ENCODE results near the gene RIN3.

- no peak for TF ChIP-seq CTCF (conservative IDR thresholded peaks at IDR 0.05 in 1 of 2, IDR thresholded peaks at IDR 0.05 in 1 of 2; ENCODE audit: extremely low read depth in 1 of 2, insufficient read depth in 1 of 2, low read depth in 1 of 2, low read length in 2 of 2)
- TF ChIP-seq EZH2 (IDR thresholded peaks at IDR 0.05; ENCODE audit: borderline replicate concordance, low read length): no peak
Observed at GRCh38 chr14:92486881-92487280, 26.7 kb upstream of the RIN3 start.
